Epithelial cell of prostate (primary cell): Measurements from ENCODE around the gene SAE1.
"Not testable (repeated sequence)": the region's sequence is repeated elsewhere in the genome, so short reads cannot be mapped to it uniquely, and the experiment has no call there.

Experiments used
- DNase-seq: peaks from one replicate; pipeline ENCODE4 v3.0.0-alpha.2; 2011; ENCODE audit warnings: low read depth, low spot score
- H3K27ac ChIP-seq: fragments of 450-650 bp; 2 replicates; pipeline ENCODE4 v1.5.1; 2017; ENCODE audit warnings: mild to moderate bottlenecking

SAE1 gene

DNA sequence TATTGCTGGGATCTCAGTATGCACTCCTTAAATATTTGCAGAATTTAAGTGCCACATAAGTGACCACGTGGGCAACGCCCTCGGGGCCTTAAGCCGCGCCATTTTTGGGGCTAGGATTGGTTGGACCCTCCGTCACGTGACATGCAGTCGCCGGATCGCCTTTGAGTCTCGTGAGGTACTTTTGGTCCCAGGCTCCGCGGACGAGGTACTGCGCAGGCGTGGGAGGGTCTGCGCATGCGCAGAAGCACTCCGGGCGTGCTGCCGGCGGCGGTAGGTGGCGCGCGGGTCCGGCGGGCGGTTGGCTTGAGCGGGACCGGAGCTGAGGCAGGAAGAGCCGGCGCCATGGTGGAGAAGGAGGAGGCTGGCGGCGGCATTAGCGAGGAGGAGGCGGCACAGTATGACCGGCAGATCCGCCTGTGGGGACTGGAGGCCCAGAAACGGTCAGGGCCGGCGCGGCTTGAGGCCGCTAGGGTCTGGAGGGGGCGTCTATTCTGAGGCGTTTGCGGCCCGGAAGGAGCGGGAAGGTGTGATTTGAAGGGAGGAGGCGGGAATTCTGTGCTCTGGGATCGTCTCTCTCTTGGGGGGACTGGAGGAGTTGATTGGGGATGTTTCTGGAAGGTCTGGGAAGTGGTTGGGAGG lies at the start of gene SAE1:
Gene SAE1 (plus strand): TSS at position 247 of the 639 bp plus-strand sequence. CDS start 96 bp downstream, at position 343.
- H3K27ac ChIP-seq, result peak within 1 kb of the TSS; percentile 57
- DNase-seq, result no peak

DNA sequence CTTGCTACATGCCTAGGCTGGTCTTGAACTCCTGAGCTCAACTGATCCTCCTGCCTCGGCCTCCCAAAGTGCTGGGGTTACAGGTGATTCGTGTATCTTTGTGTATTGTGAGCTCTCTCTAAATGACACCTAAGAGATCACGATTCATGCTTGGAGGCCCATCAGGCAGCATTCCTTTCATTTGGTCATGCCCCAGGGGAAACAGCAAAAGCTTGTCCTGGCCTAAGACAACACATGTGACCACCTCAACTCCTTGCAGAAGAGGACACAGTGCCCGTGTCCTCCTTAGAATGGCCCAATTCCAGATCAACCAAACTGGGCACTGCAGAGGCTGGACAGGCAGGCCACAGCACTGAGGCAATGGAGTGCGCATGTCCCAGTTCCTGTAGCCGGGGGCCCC lies 49.5 kb upstream of the SAE1 start:
- peak overlapping the region; percentile 67 for H3K27ac ChIP-seq
- DNase-seq, result no peak

DNA sequence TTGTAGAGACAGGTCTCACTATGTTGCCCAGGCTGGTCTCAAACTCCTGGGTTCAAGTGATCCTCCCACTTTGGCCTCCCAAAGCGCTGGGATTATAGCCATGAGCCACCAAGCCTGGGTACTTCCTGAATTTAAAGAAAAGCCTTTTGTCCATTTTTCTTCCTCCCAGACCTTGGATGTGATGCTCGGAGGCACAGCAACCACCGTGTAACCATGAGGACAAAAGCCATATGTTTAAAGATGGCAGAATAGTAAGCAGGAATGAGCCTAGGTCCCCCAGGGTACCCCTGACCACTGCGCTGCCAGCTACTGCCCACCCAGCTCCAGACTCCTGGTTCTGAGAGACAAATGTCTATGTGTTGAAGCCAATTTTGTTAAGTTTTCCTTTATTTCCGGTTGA lies 48.1 kb upstream of the SAE1 start:
- no peak overlapping the region for H3K27ac ChIP-seq
- no peak for DNase-seq

DNA sequence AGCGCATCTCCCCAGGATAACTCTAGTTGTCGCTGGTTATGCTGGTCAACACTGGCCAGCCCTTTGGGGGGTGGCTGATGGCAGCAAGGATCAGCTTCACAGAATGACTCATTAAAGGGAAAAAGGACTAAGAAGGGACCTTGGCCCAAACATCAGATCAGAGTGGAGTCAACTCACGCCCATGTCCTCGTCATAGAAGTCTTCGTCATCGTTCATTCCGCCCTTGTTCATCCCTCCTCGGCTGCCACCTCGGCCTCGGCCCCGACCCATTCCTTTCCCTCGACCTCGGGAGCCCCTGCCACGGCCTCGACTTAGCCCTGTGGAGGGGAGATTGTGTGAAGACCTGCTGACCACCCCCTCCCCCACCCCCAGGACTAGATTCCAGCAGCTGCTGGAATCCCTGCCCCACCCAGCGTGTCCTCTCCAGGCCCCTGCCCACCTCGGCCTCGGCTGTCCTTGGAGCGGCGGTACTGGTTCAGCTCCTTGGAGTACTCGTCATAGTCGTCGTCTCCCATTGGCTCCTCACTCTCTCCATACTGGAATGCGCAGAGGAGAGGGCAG lies 45.7 kb upstream of the SAE1 start:
- DNase-seq, result no peak
- H3K27ac ChIP-seq, result no peak overlapping the region

DNA sequence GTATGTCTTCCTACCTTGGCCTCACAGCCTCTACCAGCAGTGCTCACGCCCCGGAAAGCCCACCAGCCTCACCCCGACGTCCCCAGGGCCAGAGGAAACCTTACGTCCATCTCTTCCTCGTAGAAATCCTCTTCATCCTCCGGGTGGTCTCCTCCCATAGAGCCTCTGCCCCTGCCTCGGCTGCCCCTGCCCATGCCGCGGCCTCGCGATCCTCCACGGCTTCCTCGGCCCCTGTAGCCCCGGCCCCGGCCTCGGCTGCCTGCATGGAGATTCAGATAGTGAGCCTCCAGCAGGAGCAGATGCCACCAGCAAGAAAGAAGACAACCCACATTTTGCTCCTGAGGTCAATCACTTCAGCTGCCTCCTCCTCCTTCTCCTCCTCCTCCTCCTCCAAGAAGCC lies 44.4 kb upstream of the SAE1 start:
- no peak overlapping the region for H3K27ac ChIP-seq
- DNase-seq, result no peak

DNA sequence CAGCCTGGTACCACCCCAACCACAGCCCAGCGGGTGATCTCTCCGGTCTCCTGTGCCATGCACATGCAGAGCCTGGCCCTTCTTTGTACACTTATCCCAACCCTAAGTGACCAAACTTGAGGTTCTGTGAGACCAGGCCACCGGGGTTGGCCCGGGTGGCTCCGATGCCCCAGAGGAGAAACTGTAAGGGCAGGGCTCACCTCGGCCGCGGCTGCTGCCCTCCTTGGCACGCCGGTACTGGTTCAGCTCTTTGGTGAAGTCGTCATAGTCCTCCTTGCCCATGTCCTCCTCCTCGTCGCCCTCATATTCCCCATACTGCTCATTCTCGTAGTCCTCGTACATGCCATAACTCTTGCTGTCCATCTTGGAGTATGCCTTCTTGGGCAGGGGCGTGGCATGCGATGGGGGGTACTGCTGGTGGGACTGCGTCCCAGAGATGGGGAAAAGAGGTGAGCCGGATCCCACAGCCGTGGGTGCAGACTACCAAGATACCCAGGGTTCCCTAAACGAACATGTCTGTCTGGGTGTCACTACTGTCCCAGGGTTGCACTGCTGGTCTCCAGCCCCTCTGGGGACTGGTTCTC lies 40.8 kb upstream of the SAE1 start:
- no peak for DNase-seq
- H3K27ac ChIP-seq, result no peak overlapping the region

DNA sequence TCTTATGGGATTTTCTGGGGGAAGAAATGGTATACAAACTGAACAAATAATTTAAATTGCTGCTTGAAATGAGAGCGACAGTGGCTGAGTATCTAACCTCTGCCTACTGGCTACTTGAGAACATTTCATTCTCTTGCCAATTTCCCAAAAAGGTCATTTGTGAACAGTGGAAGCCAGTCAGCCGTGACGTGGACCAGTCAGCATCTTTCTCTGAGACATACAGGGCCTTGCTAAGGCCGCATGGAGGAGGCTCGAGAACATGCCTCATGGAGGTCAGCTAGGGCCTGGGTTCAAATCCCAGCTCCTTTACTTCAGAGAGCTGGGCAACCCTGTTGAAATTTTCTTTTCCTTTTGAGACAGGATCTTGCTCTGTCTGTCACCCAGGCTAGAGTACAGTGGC lies 37.4 kb upstream of the SAE1 start:
- H3K27ac ChIP-seq, result peak overlapping the region; percentile 91
- no peak for DNase-seq

DNA sequence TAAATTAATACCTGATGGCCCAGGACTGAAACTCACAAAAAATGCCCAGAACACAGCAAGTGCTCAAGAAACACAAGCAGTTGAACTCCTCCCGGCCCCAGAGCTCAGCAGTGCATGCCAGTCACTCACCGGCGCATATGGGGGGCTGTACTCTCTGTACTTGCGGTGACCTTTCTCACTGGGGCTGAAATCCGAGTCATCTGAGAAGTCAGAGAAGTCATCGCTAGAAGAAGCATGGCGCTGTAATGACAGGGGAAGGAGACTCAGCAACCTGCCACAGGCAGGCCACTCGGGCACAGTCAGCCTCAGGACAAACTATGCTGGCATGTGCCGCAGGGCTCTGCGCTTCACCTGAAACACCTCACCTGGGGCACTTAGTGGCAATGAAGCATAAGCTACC lies 36.8 kb upstream of the SAE1 start:
- no peak for DNase-seq
- H3K27ac ChIP-seq, result peak overlapping the region; percentile 91

DNA sequence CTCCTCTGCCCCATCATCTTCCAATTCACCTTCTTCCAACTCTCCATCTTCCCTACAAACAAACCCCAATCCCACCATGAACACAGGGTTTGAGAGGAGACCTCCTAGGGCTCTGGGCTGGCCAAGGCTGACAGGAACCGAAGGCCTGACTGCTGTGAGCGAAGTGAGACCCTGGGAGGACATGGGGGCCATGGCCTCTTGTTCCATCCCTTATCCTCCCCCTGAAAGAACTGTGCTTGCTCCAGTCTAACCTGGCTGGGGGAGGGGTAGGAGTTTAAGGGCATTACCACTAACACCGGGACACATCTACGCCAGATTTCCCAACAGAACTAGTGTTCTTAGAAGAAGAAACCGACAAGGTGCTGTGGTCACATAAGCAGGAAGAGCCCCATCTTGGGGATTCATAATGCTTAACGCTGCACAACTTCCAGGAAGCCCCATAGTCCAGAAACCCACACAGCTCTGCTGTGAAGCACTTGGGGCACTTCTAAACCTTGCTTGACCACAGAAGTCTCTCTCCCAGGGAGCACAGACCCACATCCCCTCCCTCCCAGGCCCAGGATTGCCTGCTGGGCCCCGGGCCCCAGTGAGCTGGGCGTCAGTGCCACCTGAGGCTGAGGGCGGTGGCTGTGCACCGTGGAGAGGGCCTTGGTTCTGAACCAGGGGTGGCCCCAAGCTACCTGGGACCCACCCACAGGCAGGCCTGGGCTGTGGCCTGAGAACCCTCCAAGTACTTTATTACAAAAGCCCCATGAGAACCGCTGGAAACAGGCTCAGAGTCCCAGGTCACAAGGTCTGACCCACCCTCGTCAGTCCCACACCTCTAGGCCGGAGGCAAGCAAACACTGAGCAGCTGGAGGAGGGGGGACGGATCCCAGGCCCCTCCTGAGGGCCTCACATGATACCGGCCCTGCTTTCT lies 35.8 kb upstream of the SAE1 start:
- peak overlapping the region; percentile 91 for H3K27ac ChIP-seq
- no peak for DNase-seq

DNA sequence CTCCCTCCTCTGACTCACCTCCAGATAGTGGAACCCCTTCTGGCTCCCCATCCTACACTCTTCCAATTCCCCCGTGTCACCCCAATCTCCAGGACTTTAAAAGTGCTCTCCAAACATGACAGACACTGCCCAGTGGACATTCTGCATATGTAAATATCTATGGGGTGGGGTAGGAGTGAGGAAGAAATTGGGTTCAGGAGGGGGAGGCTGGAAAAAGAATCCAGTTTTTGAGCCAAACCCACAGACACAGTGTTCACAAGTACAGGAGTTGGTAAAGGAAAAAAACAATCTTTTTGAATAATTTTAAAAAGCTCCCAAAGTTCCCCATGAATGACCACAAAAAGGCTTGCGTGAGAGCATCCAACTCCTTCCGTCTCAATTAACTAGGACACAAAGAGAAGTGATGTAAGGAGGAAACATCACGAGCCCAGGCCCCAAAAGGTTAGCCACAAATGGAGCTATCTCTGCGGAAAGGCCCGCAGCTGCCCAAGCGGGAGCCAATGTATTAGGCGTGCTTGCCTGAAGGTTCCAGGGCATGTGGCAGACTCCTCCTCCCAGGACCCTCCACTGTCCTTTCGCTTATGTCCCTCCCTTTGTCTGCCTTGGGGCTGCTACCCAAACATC lies 35.0 kb upstream of the SAE1 start:
- H3K27ac ChIP-seq, result peak overlapping the region; percentile 91
- DNase-seq, result no peak

DNA sequence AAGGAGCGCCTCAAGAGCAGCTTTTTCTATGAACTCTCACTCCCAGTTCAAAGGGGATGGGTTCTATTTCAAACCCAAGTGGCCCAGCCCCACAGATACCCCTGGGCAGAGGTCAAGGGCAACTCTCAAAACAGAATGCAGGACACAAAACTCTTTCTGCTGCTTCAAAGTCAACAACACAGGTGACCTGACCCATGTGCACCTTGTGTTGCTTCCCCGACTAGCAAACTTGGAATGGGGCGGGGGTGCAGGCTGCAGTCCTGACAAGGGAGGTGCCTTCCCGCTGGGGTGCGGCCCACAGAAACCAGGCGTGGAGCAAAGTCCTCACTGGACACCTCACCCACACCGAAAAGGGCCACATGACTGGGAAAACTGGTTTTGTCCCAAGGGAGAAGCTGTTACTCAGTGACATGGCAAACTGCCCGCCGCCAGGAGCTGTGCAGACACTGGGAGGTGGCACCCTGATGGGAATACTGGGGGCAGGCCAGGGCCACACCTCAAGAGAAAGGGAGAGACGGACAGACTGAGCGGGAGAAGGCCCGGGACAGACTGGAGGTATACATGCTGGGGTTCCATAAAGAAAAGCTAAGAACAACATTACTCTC lies 34.4 kb upstream of the SAE1 start:
- H3K27ac ChIP-seq, result peak overlapping the region; percentile 91
- DNase-seq, result peak; percentile 91

DNA sequence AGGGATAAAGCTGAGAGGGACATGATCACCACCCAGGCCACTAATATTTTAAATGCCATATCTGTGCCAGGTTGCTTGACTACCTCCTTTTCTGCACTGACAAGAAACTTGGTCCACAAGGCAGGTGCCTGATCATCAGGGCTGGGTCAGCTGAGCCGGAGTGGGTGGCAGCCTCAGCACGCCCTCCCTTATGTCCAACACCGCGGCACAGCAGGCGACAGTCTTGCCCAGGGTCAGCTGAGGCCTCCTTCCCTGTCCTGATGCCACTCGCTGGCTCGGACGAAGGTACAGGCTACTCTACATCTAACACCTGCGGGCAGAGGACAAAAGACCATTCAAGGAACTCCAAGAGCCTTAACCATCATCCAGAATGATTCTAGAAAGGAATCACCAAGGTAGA lies 33.9 kb upstream of the SAE1 start:
- DNase-seq, result no peak
- H3K27ac ChIP-seq, result peak overlapping the region; percentile 91

DNA sequence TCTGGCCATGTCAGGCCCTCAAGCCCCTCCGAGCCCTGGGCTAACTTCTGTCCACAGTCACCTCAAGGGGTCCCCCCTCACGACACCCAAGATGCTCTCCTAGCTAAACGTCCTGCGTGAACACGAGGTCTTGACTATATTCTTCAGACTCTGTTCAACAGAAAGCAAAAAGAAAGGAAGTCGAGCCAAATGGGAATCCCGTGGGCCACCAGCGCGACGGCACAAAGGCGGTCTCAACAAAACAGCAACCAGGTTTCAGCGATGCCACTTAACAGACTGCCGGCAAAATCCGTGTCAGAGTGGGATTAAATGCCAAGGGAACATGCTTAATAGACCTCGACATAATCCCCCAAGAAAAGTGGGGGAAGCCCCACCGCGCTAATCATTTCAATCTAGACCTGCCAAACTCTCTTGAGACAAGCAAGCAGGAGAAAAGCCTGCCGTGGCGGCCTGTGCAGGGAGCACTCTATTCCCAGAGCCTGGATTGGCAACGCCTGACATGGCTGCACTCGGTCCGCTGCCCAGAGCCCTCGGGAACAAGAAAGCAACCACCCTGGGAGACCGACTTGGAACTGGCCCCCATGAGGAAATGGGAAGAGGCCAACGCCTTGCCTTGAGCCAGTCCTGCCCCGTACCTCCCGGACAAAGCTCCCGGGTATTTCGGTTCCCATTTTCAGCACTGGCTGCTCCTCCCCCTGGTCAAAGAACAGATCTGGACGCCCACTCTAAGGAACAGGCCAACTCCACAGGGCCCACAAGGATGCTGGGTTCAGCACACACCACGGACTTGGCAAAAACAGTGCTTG lies 33.0 kb upstream of the SAE1 start:
- peak overlapping the region; percentile 91 for H3K27ac ChIP-seq
- no peak for DNase-seq

DNA sequence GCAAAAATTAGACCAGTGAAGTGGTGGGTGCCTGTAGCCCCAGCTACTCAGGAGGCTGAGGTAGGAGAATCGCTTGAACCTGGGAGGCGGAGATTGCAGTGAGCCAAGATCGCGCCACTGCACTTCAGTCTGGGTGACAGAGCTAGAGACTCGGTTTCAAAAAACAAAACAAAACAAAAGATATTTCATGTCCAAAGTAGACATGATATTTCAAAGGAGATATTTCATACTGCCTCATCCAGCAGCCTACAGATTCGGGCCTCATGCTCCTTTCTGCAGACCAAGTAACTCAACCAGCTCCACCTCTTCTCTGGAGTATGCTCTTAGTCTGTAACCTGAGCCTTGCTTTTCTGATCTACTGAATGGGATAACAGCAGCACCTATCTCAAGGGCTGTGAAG lies 32.0 kb upstream of the SAE1 start:
- H3K27ac ChIP-seq, result peak overlapping the region; percentile 91
- DNase-seq, result no peak

DNA sequence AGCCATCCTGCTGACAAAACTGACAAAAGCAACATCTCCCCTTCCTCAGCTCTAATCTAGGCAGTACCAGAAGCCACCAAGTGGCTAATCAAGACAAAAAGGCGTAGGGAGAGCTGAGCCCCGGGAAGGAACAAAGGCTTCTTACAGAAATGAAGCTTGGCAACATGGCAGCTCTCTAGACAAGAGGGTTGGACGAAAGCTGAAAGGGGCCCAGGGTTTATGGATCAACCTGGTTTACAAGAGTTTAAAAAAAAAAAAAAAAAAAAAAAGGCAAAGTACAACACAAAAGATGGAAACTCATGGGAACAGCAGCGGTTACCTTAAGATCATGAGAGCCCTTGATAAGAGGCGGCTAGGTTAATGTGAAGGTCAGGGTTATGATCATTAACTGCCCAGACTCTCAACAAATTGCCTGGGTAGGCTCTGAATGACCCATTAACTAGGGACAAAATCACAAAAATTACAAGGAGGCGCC lies 31.0 kb upstream of the SAE1 start:
- no peak overlapping the region for H3K27ac ChIP-seq
- no peak for DNase-seq

DNA sequence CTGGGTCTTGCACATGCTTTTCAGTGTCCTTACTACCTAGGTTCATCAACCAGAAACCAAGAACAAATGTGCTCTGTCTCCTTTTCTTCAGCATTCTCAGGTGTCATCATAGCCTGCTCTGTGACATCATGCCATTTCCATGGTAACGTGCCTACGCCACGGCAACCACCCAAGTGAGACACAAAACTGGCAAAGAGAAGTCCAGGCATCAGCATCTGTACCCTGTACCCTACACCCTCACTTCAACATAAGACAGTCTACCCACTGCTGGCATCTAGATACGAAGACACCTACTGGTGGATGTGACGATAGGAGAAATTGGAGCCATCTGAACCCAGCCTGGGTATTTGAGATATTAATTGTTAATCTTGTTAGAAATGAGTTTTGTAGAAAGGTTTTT lies 30.3 kb upstream of the SAE1 start:
- no peak for DNase-seq
- no peak overlapping the region for H3K27ac ChIP-seq

DNA sequence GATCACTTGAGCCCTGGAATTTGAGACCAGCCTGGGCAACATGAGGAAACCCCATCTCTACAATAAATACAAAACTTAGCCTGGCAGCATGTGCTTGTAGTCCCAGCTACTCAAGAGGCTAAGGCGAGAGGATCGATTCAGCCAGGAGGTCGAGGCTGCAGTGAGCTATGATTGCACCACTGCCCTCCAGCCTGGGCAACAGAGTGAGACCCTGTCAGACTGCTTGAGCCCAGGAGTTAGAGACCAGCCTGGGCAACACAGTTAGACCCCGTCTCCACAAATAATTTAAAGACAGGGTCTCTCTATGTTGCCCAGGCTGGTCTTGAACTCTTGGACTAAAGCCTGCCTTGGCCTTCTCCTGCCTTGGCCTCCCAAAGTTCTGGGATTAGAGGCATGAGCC lies 29.5 kb upstream of the SAE1 start:
- H3K27ac ChIP-seq, DNase-seq: not testable (repeated sequence)

DNA sequence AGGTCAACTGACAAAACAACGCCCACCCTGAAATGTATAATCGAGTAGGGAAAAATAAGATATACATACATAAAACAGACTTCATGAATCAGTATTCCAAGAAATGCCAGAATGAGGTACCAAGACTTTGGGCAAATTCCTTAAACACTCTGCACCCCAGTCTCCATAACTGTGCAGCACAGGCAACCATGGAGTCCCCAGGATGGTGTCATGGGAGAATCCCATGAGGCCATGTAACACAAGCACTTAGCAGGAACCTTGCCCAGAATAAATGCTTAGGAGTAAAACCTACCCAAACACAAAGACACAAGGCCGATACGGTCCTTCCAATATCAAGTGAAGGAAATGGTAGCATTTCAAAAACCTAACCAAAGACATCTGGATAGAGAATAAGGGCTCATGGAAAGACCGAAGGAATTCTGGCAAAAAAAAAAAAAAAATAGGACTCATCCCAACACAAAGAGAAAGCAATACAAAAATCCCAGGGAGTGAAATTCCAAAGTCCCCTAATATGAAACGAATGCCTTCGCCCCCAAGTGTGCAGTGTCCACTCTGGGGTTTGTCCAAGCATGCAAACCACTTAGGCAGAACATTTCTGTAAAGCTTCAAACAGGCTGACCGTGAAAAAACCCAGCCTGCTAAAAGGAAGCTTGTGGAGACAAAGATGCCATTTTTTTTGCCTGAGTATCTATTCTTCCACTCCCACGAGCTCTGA lies 28.1 kb upstream of the SAE1 start:
- DNase-seq, result no peak
- no peak overlapping the region for H3K27ac ChIP-seq

DNA sequence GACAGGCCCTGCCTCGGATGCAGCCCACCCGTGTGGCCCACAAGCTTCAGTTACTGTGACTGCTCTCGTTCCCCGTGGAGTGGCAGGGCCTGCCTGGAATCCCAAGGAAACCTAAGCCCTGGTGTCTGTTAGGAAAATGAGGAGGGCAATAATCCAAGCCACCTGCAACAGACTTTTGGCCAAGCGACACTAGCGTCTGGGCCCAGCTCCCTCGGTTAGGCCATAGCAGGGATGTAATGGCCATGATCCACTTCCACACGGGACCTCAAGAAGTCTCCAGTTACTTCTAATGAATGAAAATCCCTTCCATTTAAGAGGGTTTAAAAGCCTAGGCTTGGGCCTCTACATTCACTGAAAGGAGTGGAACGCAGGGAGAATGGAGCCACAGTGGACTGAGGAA lies 26.0 kb upstream of the SAE1 start:
- no peak overlapping the region for H3K27ac ChIP-seq
- DNase-seq, result no peak
